A549 (cell line): ENCODE data around the gene SPANXD. TPM values are rescaled to one million over a fixed set of nuclear protein-coding genes. Genes with fewer than 3 reads are reported as not detected.

ENCODE experiments used
- ATAC-seq, 2 experiments: fragments of 200-7000 bp in 1 of 2; fragments of >200 bp in 1 of 2; cut with Nextera tagmentation in 1 of 2; cut with Tn5 transposase in 1 of 2; 3 replicates each; pipeline versions ENCODE4 v1.8.0 to v1.9.1; 2018 to 2020; ENCODE audit warnings: mild to moderate bottlenecking in 1 of 2, moderate library complexity in 1 of 2
- CTCF ChIA-PET: fragments of 300-600 bp; sonication (Branson Sonifier 250); formaldehyde crosslinking; extraction: SDS; loops from one replicate; lab custom pipeline; 2021; ENCODE audit warnings: antibody characterized with exemption, inconsistent platforms; lab: Yijun Ruan, JAX
- POLR2A ChIA-PET: fragments of 350-600 bp; formaldehyde crosslinking; extraction: SDS; loops from one replicate; lab custom pipeline; 2021; ENCODE audit warnings: antibody characterized with exemption, inconsistent platforms; lab: Yijun Ruan, JAX
- DNase-seq, 2 experiments: peaks; one replicate each; pipeline versions ENCODE4 v3.0.0 to v3.0.0-alpha.2; 2011 to 2016; ENCODE audit warnings: low read depth in 1 of 2, low spot score in 1 of 2
- FAIRE-seq: peaks from 2 replicates; lab custom pipeline; 2011; peaks lifted over from hg19 to GRCh38; lab: Jason Lieb, UNC
- H3K27ac ChIP-seq, 2 experiments: fragments of >200 bp; sonication (Bioruptor Twin); formaldehyde crosslinking; 3 replicates each; pipeline ENCODE4 v1.5.1; 2016 to 2017
- H3K4me1 ChIP-seq: fragments of >200 bp; sonication (Bioruptor Twin); formaldehyde crosslinking; 3 replicates; pipeline ENCODE4 v1.6.1; 2016
- H3K4me2 ChIP-seq: fragments of >200 bp; sonication (Bioruptor Twin); formaldehyde crosslinking; 3 replicates; pipeline ENCODE4 v1.6.1; 2016
- H3K4me3 ChIP-seq: fragments of >200 bp; sonication (Bioruptor Twin); formaldehyde crosslinking; 3 replicates; pipeline ENCODE4 v1.5.1; 2016
- H3K9me3 ChIP-seq: fragments of >200 bp; sonication (Bioruptor Twin); formaldehyde crosslinking; 3 replicates; pipeline ENCODE4 v1.6.1; 2016
- ATOH8 ChIP-seq: fragments of 250-450 bp; sonication (Bioruptor Pico); IDR thresholded peaks from 2 replicates; pipeline ENCODE4 v1.5.0; 2020; ENCODE audit warnings: low read depth, mild to moderate bottlenecking, moderate library complexity
- BHLHE40 ChIP-seq: IDR thresholded peaks from 2 replicates; pipeline ENCODE4 v1.6.1; 2012; ENCODE audit warnings: low read depth, low read length, inconsistent platforms
- CBX2 ChIP-seq: fragments of 200-600 bp; sonication (generic); IDR thresholded peaks from 2 replicates; pipeline ENCODE4 v1.6.1; 2016; ENCODE audit warnings: low read depth, mild to moderate bottlenecking, borderline replicate concordance
- CEBPB ChIP-seq, 2 experiments: fragments of >200 bp in 1 of 2; sonication (Bioruptor Twin) in 1 of 2; formaldehyde crosslinking in 1 of 2; IDR thresholded peaks; 2 replicates each; pipeline ENCODE4 v1.6.1; 2012 to 2016
- E2F6 ChIP-seq: IDR thresholded peaks from 2 replicates; pipeline ENCODE4 v1.6.1; 2012; ENCODE audit warnings: low read depth, borderline replicate concordance
- EHF ChIP-seq: fragments of 250-450 bp; sonication (Bioruptor Pico); IDR thresholded peaks from 2 replicates; pipeline ENCODE4 v1.5.0; 2020; ENCODE audit warnings: mild to moderate bottlenecking
- EP300 ChIP-seq, 2 experiments: fragments of >200 bp; sonication (Bioruptor Twin); formaldehyde crosslinking; IDR thresholded peaks; 2 replicates in 1 of 2; 3 replicates in 1 of 2; pipeline ENCODE4 v1.6.1; 2016 to 2017
- FOSB ChIP-seq: fragments of 250-450 bp; sonication (Bioruptor Pico); IDR thresholded peaks from 2 replicates; pipeline ENCODE4 v1.5.0; 2020; ENCODE audit warnings: mild to moderate bottlenecking, moderate library complexity
- FOSL2 ChIP-seq, 2 experiments: fragments of 450-650 bp in 1 of 2; fragments of >200 bp in 1 of 2; sonication (Bioruptor Twin) in 1 of 2; formaldehyde crosslinking; IDR thresholded peaks; 2 replicates each; pipeline versions ENCODE4 v1.5.0 to v1.6.1; 2016 to 2020; ENCODE audit warnings: mild to moderate bottlenecking in 1 of 2, moderate library complexity in 1 of 2
- FOXS1 ChIP-seq: fragments of 250-450 bp; sonication (Bioruptor Pico); IDR thresholded peaks from 2 replicates; pipeline ENCODE4 v1.5.0; 2020; ENCODE audit warnings: mild to moderate bottlenecking, moderate library complexity
- GATA3 ChIP-seq: IDR thresholded peaks from 2 replicates; pipeline ENCODE4 v1.6.1; 2012; ENCODE audit warnings: borderline replicate concordance
- HDAC2 ChIP-seq: fragments of 200-600 bp; sonication (generic); IDR thresholded peaks from 2 replicates; pipeline ENCODE4 v1.6.1; 2016
- HEYL ChIP-seq: fragments of 250-450 bp; sonication (Bioruptor Pico); IDR thresholded peaks from 2 replicates; pipeline ENCODE4 v1.8.0; 2021; ENCODE audit warnings: mild to moderate bottlenecking, moderate library complexity
- HOXA7 ChIP-seq: fragments of 250-450 bp; sonication (Bioruptor Pico); IDR thresholded peaks from 2 replicates; pipeline ENCODE4 v1.5.0; 2020; ENCODE audit warnings: mild to moderate bottlenecking, moderate library complexity
- HOXB13 ChIP-seq: fragments of 250-450 bp; sonication (Bioruptor Pico); IDR thresholded peaks from 2 replicates; pipeline ENCODE4 v1.5.0; 2020; ENCODE audit warnings: low read depth, mild to moderate bottlenecking, moderate library complexity
- HOXB5 ChIP-seq: fragments of 250-450 bp; sonication (Bioruptor Pico); IDR thresholded peaks from 2 replicates; pipeline ENCODE4 v1.5.0; 2020; ENCODE audit warnings: mild to moderate bottlenecking, moderate library complexity
- JUN ChIP-seq, 2 experiments: fragments of >200 bp; sonication (Bioruptor Twin); formaldehyde crosslinking; IDR thresholded peaks; 2 replicates in 1 of 2; 3 replicates in 1 of 2; pipeline ENCODE4 v1.6.1; 2016 to 2017
- KDM5A ChIP-seq: fragments of 200-600 bp; sonication (generic); IDR thresholded peaks from 2 replicates; pipeline ENCODE4 v1.6.1; 2016; ENCODE audit warnings: antibody characterized with exemption, mild to moderate bottlenecking
- MAFK ChIP-seq: fragments of 450-650 bp; IDR thresholded peaks from 2 replicates; pipeline ENCODE4 v1.6.1; 2014; ENCODE audit not compliant: partially characterized antibody
- MAX ChIP-seq: IDR thresholded peaks from 2 replicates; pipeline ENCODE4 v1.6.1; 2012
- MYC ChIP-seq: IDR thresholded peaks from 2 replicates; pipeline ENCODE4 v1.6.1; 2012; ENCODE audit warnings: mild to moderate bottlenecking, inconsistent platforms, low read length, improper control_type of control experiment, borderline replicate concordance
- RCOR1 ChIP-seq: fragments of 150-350 bp; IDR thresholded peaks from 2 replicates; pipeline ENCODE4 v1.6.1; 2014; ENCODE audit warnings: antibody characterized with exemption, low read length, low read depth
- RNF2 ChIP-seq: fragments of 200-600 bp; sonication (generic); IDR thresholded peaks from 2 replicates; pipeline ENCODE4 v1.6.1; 2016; ENCODE audit warnings: low read depth, mild to moderate bottlenecking, antibody characterized with exemption, moderate library complexity, borderline replicate concordance
- SMC3 ChIP-seq: fragments of >200 bp; sonication (Bioruptor Twin); formaldehyde crosslinking; IDR thresholded peaks from 3 replicates; pipeline ENCODE4 v1.6.1; 2018; ENCODE audit warnings: inconsistent platforms
- SREBF2 ChIP-seq: fragments of 450-650 bp; IDR thresholded peaks from 2 replicates; pipeline ENCODE4 v1.6.1; 2014; ENCODE audit warnings: mild to moderate bottlenecking, moderate library complexity
- ZC3H11A ChIP-seq: fragments of 450-650 bp; IDR thresholded peaks from 2 replicates; pipeline ENCODE4 v1.6.1; 2014; ENCODE audit warnings: antibody characterized with exemption, mild to moderate bottlenecking
- ZNF302 ChIP-seq: fragments of 250-450 bp; sonication (Bioruptor Pico); IDR thresholded peaks from 2 replicates; pipeline ENCODE4 v1.9.0; 2021; ENCODE audit warnings: inconsistent platforms, mild to moderate bottlenecking, moderate library complexity
- WGBS: methylation state at CpG from one replicate; pipeline ENCODE4 v1.1.6; 2017; ENCODE audit errors: missing lambda C conversion rate; 5-methylcytosine and 5-hydroxymethylcytosine counted together
- polyA plus RNA-seq, 4 experiments: library from polyadenylated mRNA; depleted of rRNA in 3 of 4; stranded (reverse); fragments of >200 nt; fragmentation: RNase III in 1 of 4; extraction: RNeasy Plus Mini Kit Qiagen cat#74134 plus additional on column Dnase treatment in 1 of 4; gene quantifications; 2 replicates in 3 of 4; 3 replicates in 1 of 4; pipeline ENCODE4 v1.2.3, GENCODE V29; 2011 to 2017
- TF ChIP-seq, protein P1 (sequence below): fragments of >200 bp; sonication (Bioruptor Twin); formaldehyde crosslinking; IDR thresholded peaks from 3 replicates; pipeline ENCODE4 v1.5.1; 2016
- TF ChIP-seq, protein P2 (sequence below): fragments of 150-350 bp; IDR thresholded peaks from 2 replicates; pipeline ENCODE4 v1.6.1; 2014; ENCODE audit warnings: low read depth, mild to moderate bottlenecking, low read length

Gene SPANXD
- polyA plus RNA-seq, 2 of the 4 experiments (the other 2 are of a cell fraction) = not detected

DNA sequence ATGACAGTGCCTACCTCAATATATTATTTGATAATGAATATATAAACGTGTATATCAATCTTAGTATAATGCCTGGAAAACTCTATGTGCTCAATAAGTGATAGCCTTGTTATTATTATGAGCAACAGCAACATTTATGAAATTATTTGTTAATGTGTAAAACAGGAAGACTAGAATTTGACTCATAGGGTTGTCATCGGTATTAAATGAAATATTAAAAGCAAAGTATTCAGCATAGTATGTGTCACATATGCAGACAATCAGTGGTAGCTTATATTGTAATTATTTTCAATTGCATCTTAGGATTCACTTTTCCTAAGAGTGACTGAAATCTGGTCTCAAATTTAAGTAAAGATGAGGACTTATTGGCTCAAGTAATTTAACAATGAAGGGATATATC, 24.6 kb downstream of the SPANXD start:
- no peaks in the 10 kb centered on the region for H3K4me1 ChIP-seq
- ATAC-seq = no peak
- DNase-seq = no peak
- no peak overlapping the region for H3K27ac ChIP-seq
- no peak overlapping the region for H3K4me2 ChIP-seq
- H3K4me3 ChIP-seq = no peak overlapping the region
- ChIA-PET CTCF (no interaction called here), POLR2A (no interaction called here)
- FAIRE-seq = no peak
- TF ChIP-seq EP300 (IDR thresholded peaks at IDR 0.05) = no peak
- no peak for TF ChIP-seq MAFK
- TF ChIP-seq MAX = no peak
- no peak for TF ChIP-seq E2F6
- TF ChIP-seq FOSL2 (IDR thresholded peaks at IDR 0.05) = no peak
- no peak for TF ChIP-seq FOSL2 (CRISPR knock-in tag; IDR thresholded peaks at IDR 0.05)
- no peak for TF ChIP-seq FOSB
- no peak for TF ChIP-seq CBX2
- TF ChIP-seq, protein P1, sequence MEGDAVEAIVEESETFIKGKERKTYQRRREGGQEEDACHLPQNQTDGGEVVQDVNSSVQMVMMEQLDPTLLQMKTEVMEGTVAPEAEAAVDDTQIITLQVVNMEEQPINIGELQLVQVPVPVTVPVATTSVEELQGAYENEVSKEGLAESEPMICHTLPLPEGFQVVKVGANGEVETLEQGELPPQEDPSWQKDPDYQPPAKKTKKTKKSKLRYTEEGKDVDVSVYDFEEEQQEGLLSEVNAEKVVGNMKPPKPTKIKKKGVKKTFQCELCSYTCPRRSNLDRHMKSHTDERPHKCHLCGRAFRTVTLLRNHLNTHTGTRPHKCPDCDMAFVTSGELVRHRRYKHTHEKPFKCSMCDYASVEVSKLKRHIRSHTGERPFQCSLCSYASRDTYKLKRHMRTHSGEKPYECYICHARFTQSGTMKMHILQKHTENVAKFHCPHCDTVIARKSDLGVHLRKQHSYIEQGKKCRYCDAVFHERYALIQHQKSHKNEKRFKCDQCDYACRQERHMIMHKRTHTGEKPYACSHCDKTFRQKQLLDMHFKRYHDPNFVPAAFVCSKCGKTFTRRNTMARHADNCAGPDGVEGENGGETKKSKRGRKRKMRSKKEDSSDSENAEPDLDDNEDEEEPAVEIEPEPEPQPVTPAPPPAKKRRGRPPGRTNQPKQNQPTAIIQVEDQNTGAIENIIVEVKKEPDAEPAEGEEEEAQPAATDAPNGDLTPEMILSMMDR = no peak
- no peak for TF ChIP-seq SMC3
- no peak for TF ChIP-seq MYC
- no peak for TF ChIP-seq HDAC2
- no peak for TF ChIP-seq HOXB5 (CRISPR knock-in tag)
- no peak for TF ChIP-seq HOXB13 (CRISPR knock-in tag)
- TF ChIP-seq, protein P2, sequence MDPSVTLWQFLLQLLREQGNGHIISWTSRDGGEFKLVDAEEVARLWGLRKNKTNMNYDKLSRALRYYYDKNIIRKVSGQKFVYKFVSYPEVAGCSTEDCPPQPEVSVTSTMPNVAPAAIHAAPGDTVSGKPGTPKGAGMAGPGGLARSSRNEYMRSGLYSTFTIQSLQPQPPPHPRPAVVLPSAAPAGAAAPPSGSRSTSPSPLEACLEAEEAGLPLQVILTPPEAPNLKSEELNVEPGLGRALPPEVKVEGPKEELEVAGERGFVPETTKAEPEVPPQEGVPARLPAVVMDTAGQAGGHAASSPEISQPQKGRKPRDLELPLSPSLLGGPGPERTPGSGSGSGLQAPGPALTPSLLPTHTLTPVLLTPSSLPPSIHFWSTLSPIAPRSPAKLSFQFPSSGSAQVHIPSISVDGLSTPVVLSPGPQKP = no peak
- no peak for TF ChIP-seq HOXA7
- no peak for TF ChIP-seq SREBF2
- no peak for TF ChIP-seq CEBPB (IDR thresholded peaks at IDR 0.05)
- TF ChIP-seq KDM5A = no peak
- WGBS = 28% methylated on average over 2 of the region's 2 CpGs
- H3K9me3 ChIP-seq = no peaks in the 10 kb centered on the region

GRCh38 chrX:141669689-141670088, 28.9 kb downstream of the SPANXD start:
- CTCF ChIA-PET = no interaction called here
- no peak for FAIRE-seq
- POLR2A ChIA-PET = no interaction called here
- Histone ChIP-seq H3K4me1 (no peaks in the 10 kb centered on the region), H3K27ac (no peak overlapping the region), H3K9me3 (no peaks in the 10 kb centered on the region), H3K4me2 (no peak overlapping the region)
- no peak for ATAC-seq
- WGBS = 80% methylated on average over 1 of the region's 1 CpG
- DNase-seq = no peak
- no peak for TF ChIP-seq KDM5A
- TF ChIP-seq ZC3H11A = no peak
- TF ChIP-seq FOXS1 (CRISPR knock-in tag) = no peak
- TF ChIP-seq, all 56 proteins: peak for 0
- no peak overlapping the region for H3K4me3 ChIP-seq

DNA sequence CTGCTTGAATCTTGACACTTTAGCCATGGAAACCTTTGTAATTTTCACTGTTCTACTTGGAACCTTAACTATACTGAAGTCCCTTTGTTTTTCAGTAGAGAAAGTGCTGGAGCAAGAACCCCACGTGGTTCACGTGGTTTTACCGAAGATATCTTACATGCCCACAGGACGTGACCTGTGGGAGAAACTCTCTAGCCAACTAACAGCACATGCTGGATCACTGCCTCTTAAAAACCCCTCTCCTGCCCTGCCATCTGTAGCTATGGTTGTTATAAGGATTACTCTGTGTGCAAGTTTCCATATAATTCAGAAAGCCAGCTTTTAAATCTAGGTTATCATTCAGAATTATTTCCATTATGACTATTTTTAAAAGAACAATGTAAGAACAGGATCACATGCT, 30.2 kb downstream of the SPANXD start:
- POLR2A ChIA-PET = no interaction called here
- 42% methylated on average over 4 of the region's 4 CpGs for WGBS
- H3K9me3 ChIP-seq = no peaks in the 10 kb centered on the region
- TF ChIP-seq RCOR1 (no peak), CEBPB (IDR thresholded peaks at IDR 0.05) (no peak), MAX (no peak), GATA3 (no peak), EHF (no peak), JUN (IDR thresholded peaks at IDR 0.05) (no peak), RNF2 (no peak), BHLHE40 (no peak), HOXB13 (CRISPR knock-in tag) (no peak), ATOH8 (CRISPR knock-in tag) (no peak), HEYL (CRISPR knock-in tag) (no peak), MYC (no peak), KDM5A (no peak), ZNF302 (CRISPR knock-in tag) (no peak)
- H3K4me1 ChIP-seq = no peaks in the 10 kb centered on the region
- no peak overlapping the region for H3K4me3 ChIP-seq
- ATAC-seq = no peak
- no peak for FAIRE-seq
- CTCF ChIA-PET = no interaction called here
- no peak overlapping the region for H3K27ac ChIP-seq
- no peak overlapping the region for H3K4me2 ChIP-seq
- no peak for DNase-seq
